ENCODE measurements around the gene THBD.

The THBD gene

GRCh38 chr20:23061734-23062561 is 12.5 kb upstream of the THBD start:
- DNase-seq (ENCODE audit: low read depth), result peak; percentile 71

GRCh38 chr20:23061262-23061661 is 11.8 kb upstream of the THBD start:
- DNase-seq (ENCODE audit: low read depth), result no peak

GRCh38 chr20:23060629-23061028 is 11.2 kb upstream of the THBD start:
- no peak for DNase-seq (ENCODE audit: low read depth)

- no peak for DNase-seq (ENCODE audit: low read depth)
Observed at GRCh38 chr20:23059846-23060245, 10.4 kb upstream of the THBD start.

- no peak for DNase-seq (ENCODE audit: low read depth)
Observed at GRCh38 chr20:23059001-23059400, 9.5 kb upstream of the THBD start.

GRCh38 chr20:23058240-23058639 is 8.8 kb upstream of the THBD start:
- DNase-seq (ENCODE audit: low read depth), result no peak

GRCh38 chr20:23052904-23053303 is 3.4 kb upstream of the THBD start:
- DNase-seq (ENCODE audit: low read depth), result no peak

- DNase-seq (ENCODE audit: low read depth), result peak; percentile 57
Observed at GRCh38 chr20:23050847-23051627, 1.6 kb upstream of the THBD start.

GRCh38 chr20:23050076-23050838 is 785 bp upstream of the THBD start:
- peak; percentile 28 for DNase-seq (ENCODE audit: low read depth)

GRCh38 chr20:23048283-23049200 is 930 bp downstream of the THBD start:
- DNase-seq (ENCODE audit: low read depth), result peak; percentile 14

- no peak for DNase-seq (ENCODE audit: low read depth)
Observed at GRCh38 chr20:23047738-23048214, 1.7 kb downstream of the THBD start.

- DNase-seq (ENCODE audit: low read depth), result no peak
Observed at GRCh38 chr20:23047001-23047737, 2.3 kb downstream of the THBD start.

GRCh38 chr20:23046431-23046830 is 3.0 kb downstream of the THBD start:
- DNase-seq (ENCODE audit: low read depth), result no peak

GRCh38 chr20:23043376-23043775 is 6.1 kb downstream of the THBD start:
- no peak for DNase-seq (ENCODE audit: low read depth)

GRCh38 chr20:23042270-23042669 is 7.2 kb downstream of the THBD start:
- DNase-seq (ENCODE audit: low read depth), result no peak

- no peak for DNase-seq (ENCODE audit: low read depth)
Observed at GRCh38 chr20:23039885-23040508, 9.5 kb downstream of the THBD start.

GRCh38 chr20:23039136-23039875 is 10.2 kb downstream of the THBD start:
- no peak for DNase-seq (ENCODE audit: low read depth)

GRCh38 chr20:23037017-23037481 is 12.4 kb downstream of the THBD start:
- no peak for DNase-seq (ENCODE audit: low read depth)

GRCh38 chr20:23036371-23036770 is 13.1 kb downstream of the THBD start:
- DNase-seq (ENCODE audit: low read depth), result no peak
